C4-2B (cell line): ENCODE results near the gene MAP1B.
"Not testable (repeated sequence)": the region's sequence is repeated elsewhere in the genome, so short reads cannot be mapped to it uniquely, and the experiment has no call there.

Source experiments
- H3K27ac ChIP-seq: fragments of 450-650 bp; 2 replicates; pipeline ENCODE4 v1.5.1; 2017
- ZFX ChIP-seq: fragments of 450-650 bp; IDR thresholded peaks from 2 replicates; pipeline ENCODE4 v1.6.1; 2017
- TF ChIP-seq, protein P1 (sequence below): fragments of 450-650 bp; conservative IDR thresholded peaks from 2 replicates; pipeline ENCODE4 v1.5.1; 2017; ENCODE audit warnings: mild to moderate bottlenecking

MAP1B gene

DNA sequence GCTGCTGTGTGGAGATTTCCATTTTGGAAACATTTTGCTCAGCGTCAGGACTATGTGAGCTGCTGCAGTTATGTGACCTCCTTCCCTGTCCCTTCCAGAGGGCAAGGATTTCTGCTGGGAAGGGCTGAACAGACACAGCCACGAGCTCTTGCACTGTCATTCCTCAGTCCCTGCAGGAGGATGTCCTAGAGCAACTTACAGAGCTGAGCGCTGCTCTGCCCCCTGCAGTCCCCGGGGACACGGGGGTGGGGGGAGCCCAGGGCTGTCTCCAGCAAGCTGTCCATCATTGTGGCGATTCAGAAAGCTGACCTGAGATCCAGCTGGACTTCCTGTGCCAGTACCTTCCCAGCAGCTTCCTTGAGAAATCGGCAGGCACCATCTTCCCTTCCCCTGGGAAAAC, 28.0 kb upstream of the MAP1B start:
- H3K27ac ChIP-seq, result no peak overlapping the region
- TF ChIP-seq ZFX, result no peak
- TF ChIP-seq, protein P1, sequence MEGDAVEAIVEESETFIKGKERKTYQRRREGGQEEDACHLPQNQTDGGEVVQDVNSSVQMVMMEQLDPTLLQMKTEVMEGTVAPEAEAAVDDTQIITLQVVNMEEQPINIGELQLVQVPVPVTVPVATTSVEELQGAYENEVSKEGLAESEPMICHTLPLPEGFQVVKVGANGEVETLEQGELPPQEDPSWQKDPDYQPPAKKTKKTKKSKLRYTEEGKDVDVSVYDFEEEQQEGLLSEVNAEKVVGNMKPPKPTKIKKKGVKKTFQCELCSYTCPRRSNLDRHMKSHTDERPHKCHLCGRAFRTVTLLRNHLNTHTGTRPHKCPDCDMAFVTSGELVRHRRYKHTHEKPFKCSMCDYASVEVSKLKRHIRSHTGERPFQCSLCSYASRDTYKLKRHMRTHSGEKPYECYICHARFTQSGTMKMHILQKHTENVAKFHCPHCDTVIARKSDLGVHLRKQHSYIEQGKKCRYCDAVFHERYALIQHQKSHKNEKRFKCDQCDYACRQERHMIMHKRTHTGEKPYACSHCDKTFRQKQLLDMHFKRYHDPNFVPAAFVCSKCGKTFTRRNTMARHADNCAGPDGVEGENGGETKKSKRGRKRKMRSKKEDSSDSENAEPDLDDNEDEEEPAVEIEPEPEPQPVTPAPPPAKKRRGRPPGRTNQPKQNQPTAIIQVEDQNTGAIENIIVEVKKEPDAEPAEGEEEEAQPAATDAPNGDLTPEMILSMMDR, result no peak

DNA sequence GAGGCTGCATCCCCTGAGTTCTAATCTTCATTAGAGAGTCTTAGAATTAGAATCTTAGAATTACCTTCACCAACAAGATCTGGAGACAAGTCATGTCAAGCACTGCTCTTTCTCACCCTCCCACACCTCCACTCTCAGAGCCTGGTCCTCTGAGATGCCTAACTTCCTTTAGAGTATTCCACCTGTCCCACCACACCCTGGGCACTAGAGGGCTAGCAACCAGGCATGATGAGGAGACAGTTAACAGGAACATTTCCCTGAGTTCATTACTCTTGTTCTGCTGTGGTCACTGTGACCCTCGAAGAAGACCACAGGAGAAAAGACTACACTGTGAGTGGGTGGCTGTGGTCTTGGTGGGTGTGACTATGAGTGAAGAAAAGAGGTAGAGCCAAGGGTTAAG, 25.2 kb upstream of the MAP1B start:
- H3K27ac ChIP-seq, result no peak overlapping the region
- TF ChIP-seq, protein P1, result peak; percentile 28
- TF ChIP-seq ZFX, result no peak

DNA sequence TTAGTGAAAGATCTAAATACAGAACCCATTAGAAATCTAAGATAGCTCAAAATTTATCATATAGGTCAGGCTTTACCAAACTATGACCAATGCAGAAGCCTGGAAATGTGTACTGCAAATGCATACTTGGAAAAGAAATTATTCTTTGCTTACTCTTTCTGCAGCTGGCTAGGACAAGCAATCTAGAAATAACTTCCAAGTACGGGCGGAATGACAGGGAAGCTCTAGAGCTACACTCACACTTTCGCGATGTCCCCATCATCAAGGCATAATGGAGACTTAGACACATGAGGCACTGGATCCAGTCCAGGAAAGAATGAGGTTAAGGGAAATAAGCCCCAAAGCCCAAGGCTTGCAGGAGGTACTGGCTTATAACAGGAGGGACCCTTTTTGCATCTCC, 22.4 kb upstream of the MAP1B start:
- TF ChIP-seq, protein P1, result no peak
- TF ChIP-seq ZFX, result no peak
- no peak overlapping the region for H3K27ac ChIP-seq

DNA sequence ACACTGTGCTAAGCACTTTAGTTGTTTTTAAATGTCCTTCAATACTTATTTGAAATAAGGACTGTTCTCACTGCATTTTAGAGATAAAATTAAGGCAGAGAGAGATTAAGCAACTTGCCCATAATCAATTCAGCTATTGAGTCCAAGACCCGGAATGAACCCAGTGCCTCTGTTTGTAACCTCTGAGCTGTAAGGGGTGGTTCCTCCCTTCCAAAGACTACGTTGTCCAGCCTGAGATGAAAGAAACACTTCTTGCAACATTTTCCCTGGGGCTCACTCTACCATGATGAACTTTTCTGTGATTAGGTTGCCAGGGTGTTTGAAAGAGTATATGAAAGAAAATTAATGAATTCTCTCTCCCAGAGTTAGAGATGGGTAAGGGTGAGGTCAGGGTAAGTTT, 22.0 kb upstream of the MAP1B start:
- no peak overlapping the region for H3K27ac ChIP-seq
- TF ChIP-seq ZFX, result no peak
- TF ChIP-seq, protein P1, result no peak

DNA sequence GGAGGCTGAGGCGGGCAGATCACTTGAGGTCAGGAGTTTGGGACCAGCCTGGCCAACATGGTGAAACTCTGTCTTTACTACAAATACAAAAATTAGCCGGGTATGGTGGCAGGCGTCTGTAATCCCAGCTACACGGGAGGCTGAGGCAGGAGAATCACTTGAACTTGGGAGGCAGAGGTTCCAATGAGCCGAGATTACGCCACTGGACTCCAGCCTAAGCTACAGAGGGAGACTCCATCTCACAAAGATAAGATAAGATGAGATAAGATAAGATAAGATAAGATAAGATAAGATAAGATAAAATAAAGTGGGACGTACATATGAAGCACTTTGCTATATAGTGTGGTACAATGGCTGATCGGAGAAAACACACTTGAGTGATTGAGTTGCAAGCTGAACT, 17.6 kb upstream of the MAP1B start:
- H3K27ac ChIP-seq, result not testable (repeated sequence)

DNA sequence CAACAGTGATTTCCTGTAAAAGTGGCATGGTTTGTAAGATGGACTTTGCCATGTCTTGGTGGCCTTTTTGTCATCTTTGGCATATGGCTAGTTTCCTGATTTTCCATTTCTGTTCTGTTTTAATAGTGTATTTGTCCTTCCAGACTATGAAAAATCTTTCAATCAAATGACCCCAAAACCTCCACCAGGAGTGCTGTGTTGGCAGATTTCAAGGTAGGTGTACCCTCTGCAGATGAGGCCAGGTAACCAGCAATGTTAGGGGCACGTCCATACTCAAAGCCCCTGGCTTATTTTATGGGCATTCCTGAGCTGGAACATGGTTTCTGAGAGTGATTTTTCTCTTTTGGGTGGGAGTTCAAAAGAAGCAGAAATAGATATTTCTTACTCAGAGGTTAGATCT, 15.2 kb upstream of the MAP1B start:
- no peak overlapping the region for H3K27ac ChIP-seq
- TF ChIP-seq ZFX, result no peak
- TF ChIP-seq, protein P1, result no peak

DNA sequence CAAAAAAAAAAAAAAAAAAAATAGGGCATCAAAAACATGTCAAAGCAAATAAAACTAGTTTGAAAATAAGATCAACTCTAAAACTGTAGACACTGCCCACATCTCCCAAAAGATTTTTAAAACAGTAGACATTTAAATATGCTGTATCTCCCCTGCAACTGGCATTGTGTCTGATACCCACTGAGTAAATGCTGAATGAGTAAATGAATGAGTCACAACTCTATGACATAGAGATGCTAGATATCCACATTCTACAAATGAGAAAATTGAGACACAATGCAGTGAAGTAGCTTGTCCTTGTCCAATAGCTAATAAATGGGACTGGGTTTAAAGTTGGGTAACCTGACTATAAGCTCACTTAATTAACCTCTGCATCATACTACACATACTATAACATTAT, 14.1 kb upstream of the MAP1B start:
- H3K27ac ChIP-seq, result no peak overlapping the region
- TF ChIP-seq ZFX, result no peak
- TF ChIP-seq, protein P1, result no peak

DNA sequence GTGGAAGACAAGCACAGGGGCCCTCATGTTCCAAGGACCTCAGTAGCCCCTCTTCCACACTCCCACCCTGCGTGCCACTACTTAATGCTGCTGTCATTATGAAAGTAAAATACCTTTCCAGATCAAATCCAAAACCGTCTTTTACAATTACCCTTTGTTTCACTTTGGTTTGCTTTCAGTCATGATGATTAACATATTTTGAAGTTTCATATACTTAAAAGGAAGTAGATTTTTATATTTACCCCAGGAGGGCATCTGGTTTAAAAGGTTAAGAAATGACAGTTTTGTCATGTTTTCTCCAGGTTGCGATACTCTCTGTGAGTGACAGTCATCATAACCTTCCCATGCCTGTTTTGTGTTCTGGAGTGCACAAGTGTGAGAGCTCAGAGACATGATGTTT, 13.5 kb upstream of the MAP1B start:
- no peak overlapping the region for H3K27ac ChIP-seq

More for the DNA sequence above, 13.5 kb upstream of the MAP1B start:
- no peak for TF ChIP-seq ZFX
- TF ChIP-seq, protein P1, result no peak
